Measurements from ENCODE around the gene TFDP1.

DNA sequence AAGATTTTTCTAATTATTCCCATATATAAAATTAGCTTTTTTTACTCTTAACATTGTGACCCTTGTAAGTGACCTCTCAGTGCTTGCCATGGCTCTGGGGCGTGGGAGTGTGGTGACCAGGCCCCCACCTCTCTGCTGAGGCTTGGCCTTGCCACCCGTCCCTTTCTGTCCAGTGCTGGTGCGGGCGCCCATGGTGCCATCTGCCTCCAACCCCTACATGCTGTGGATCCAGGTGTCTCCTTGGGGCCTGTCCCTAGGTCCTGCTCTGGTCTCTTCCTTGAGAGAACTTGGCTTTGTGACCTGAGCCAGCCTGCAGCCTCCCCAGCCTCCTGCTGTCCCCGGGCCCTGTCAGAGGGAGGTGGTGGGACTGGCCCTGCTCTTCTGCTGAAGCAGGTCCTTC lies 27.4 kb downstream of the TFDP1 start:
- TF ChIP-seq EZH2 (IDR thresholded peaks at IDR 0.05): no peak
- no peak for TF ChIP-seq POLR2AphosphoS5 (IDR thresholded peaks at IDR 0.05; ENCODE audit: borderline replicate concordance, low read depth, low read length)
- TF ChIP-seq FOXP2 (optimal IDR thresholded peaks at IDR 0.05; ENCODE audit: control extremely low read depth, extremely low read length, insufficient read depth): no peak
